Activated naive CD8-positive, alpha-beta T cell treated with anti-CD3 and anti-CD28 coated beads for 36 hours (primary cell): ENCODE results near the gene SEMA4B. TPM values are rescaled to one million over a fixed set of nuclear protein-coding genes. Genes with fewer than 3 reads are reported as not detected.
"Not testable (repeated sequence)": the region's sequence is repeated elsewhere in the genome, so short reads cannot be mapped to it uniquely, and the experiment has no call there.

Experiments used
- DNase-seq: peaks from one replicate; pipeline ENCODE4 v3.0.0; 2021
- H3K27ac Mint-ChIP-seq: one replicate; pipeline ENCODE4 v1.8.0; 2022; ENCODE audit warnings: mild to moderate bottlenecking, moderate library complexity, mixed read lengths
- H3K27me3 Mint-ChIP-seq: one replicate; pipeline ENCODE4 v1.8.0; 2022; ENCODE audit warnings: mild to moderate bottlenecking, mixed read lengths
- H3K36me3 Mint-ChIP-seq: one replicate; pipeline ENCODE4 v1.8.0; 2021; ENCODE audit warnings: mild to moderate bottlenecking, mixed read lengths
- H3K4me1 Mint-ChIP-seq: one replicate; pipeline ENCODE4 v1.8.0; 2021; ENCODE audit warnings: mixed read lengths
- H3K4me3 Mint-ChIP-seq: one replicate; pipeline ENCODE4 v1.8.0; 2022; ENCODE audit warnings: mild to moderate bottlenecking, moderate library complexity, mixed read lengths
- H3K9me3 Mint-ChIP-seq: one replicate; pipeline ENCODE4 v1.8.0; 2022; ENCODE audit warnings: mixed read lengths
- total RNA-seq, 2 experiments: library from RNA; stranded (reverse); gene quantifications; one replicate each; pipeline ENCODE4 v1.2.3, GENCODE V29; 2021

Gene SEMA4B
- total RNA-seq, 2 experiments from 2014 or later, result 3.0 to 4.1 TPM

- Mint-ChIP-seq H3K4me3 (no peak overlapping the region), H3K36me3 (no peaks in the 10 kb centered on the region), H3K9me3 (no peaks in the 10 kb centered on the region), H3K27me3 (no peaks in the 10 kb centered on the region), H3K27ac (no peak overlapping the region), H3K4me1 (peaks cover 5% of the 10 kb centered on the region)
- DNase-seq, result no peak
These were observed 34.0 kb upstream of the SEMA4B start for GRCh38 chr15:90167121-90167520.

DNA sequence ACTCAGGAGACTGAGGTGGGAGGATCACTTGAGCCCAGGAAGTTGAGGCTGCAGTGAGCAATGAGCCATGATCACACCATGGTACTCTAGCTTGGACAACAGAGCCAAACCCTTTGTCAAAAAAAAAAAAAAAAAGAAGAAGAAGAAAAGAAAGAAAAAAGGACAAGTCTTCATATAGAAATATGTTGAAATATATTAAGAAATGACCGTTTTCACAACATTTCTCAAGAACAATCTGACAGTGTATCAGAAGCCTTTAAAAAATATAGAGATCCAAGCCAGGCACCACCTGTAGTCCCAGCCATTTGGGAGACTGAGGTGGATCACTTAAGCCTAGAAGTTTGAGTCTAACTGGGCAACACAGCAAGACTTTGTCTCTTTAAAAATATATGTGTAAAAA lies 29.5 kb upstream of the SEMA4B start:
- Mint-ChIP-seq H3K4me3 (no peak overlapping the region), H3K27ac (no peak overlapping the region), H3K36me3 (no peaks in the 10 kb centered on the region), H3K27me3 (no peaks in the 10 kb centered on the region), H3K4me1 (no peaks in the 10 kb centered on the region), H3K9me3 (no peaks in the 10 kb centered on the region)
- no peak for DNase-seq

- H3K36me3 Mint-ChIP-seq, result no peaks in the 10 kb centered on the region
- no peaks in the 10 kb centered on the region for H3K9me3 Mint-ChIP-seq
- no peak overlapping the region for H3K27ac Mint-ChIP-seq
- DNase-seq, result no peak
- H3K4me3 Mint-ChIP-seq, result no peak overlapping the region
- no peaks in the 10 kb centered on the region for H3K27me3 Mint-ChIP-seq
- H3K4me1 Mint-ChIP-seq, result no peaks in the 10 kb centered on the region
These were observed 27.8 kb upstream of the SEMA4B start for GRCh38 chr15:90173372-90173771.

- Mint-ChIP-seq H3K27ac (no peak overlapping the region), H3K27me3 (no peaks in the 10 kb centered on the region)
- no peak for DNase-seq
These were observed 26.8 kb upstream of the SEMA4B start for GRCh38 chr15:90174140-90174875.

DNA sequence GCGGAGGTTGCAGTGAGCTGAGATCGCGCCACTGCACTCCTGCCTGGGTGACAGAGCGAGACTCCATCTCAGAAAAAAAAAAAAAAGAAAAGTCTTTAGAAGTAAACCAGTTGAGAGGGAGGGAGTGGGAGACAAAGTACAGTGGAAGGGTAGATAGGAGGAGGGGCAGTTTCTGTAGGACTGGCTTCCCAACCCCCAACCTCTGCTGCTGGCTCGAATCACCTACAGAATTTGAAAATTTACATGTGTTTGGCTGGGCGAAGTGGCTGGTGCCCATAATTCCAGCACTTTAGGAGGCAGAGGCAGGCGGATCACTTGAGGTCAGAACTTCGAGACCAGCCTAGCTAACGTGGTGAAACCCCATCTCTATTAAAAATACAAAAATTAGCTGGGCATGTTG lies 24.1 kb upstream of the SEMA4B start:
- Mint-ChIP-seq H3K4me1 (no peaks in the 10 kb centered on the region), H3K9me3 (no peaks in the 10 kb centered on the region), H3K4me3 (no peak overlapping the region), H3K27me3 (no peaks in the 10 kb centered on the region), H3K36me3 (no peaks in the 10 kb centered on the region), H3K27ac (no peak overlapping the region)
- DNase-seq, result no peak

More at GRCh38 chr15:90174140-90174875, 26.8 kb upstream of the SEMA4B start:
- Mint-ChIP-seq H3K36me3 (no peaks in the 10 kb centered on the region), H3K4me1 (no peaks in the 10 kb centered on the region), H3K4me3 (no peak overlapping the region), H3K9me3 (no peaks in the 10 kb centered on the region)

- no peaks in the 10 kb centered on the region for H3K27me3 Mint-ChIP-seq
- no peak overlapping the region for H3K4me3 Mint-ChIP-seq
- no peaks in the 10 kb centered on the region for H3K4me1 Mint-ChIP-seq
- no peak for DNase-seq
- H3K9me3 Mint-ChIP-seq, result no peaks in the 10 kb centered on the region
- H3K27ac Mint-ChIP-seq, result no peak overlapping the region
- H3K36me3 Mint-ChIP-seq, result no peaks in the 10 kb centered on the region
These were observed 22.4 kb upstream of the SEMA4B start for GRCh38 chr15:90178468-90179435.

DNA sequence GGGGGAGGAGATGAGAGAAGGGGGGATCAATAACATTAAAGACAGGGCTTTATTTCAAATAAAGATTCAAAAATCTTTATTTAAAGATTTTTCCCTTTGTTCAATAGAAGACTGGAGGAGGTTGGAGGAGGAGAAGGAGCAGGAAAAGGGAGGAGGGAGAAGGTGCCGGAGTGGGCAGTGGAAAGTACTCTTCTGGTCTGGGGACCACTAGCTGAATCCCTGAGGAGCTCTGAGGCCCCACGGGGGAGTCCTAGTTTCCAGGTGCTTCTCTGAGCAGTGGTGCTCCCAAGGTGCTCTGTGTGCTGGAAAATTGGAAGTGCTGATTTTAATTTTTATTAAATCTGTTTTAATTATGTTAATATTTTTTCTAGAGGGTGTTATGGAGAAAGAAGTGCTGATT lies 19.4 kb upstream of the SEMA4B start:
- no peaks in the 10 kb centered on the region for H3K9me3 Mint-ChIP-seq
- peaks cover 7% of the 10 kb centered on the region for H3K4me1 Mint-ChIP-seq

GRCh38 chr15:90184119-90184785 lies 16.9 kb upstream of the SEMA4B start:
- DNase-seq, result no peak
- Mint-ChIP-seq H3K27me3 (no peaks in the 10 kb centered on the region), H3K9me3 (no peaks in the 10 kb centered on the region), H3K4me3 (peak overlapping the region; percentile 63), H3K36me3 (no peaks in the 10 kb centered on the region), H3K4me1 (peaks cover 7% of the 10 kb centered on the region), H3K27ac (no peak overlapping the region)

More for the DNA sequence above, 19.4 kb upstream of the SEMA4B start:
- Mint-ChIP-seq H3K27ac (peak overlapping the region; percentile 29), H3K36me3 (no peaks in the 10 kb centered on the region), H3K4me3 (no peak overlapping the region), H3K27me3 (no peaks in the 10 kb centered on the region)
- DNase-seq, result no peak

- peak; percentile 57 for DNase-seq
- H3K4me3 Mint-ChIP-seq, result peak overlapping the region; percentile 75
- H3K27ac Mint-ChIP-seq, result peak overlapping the region; percentile 25
- H3K36me3 Mint-ChIP-seq, result no peaks in the 10 kb centered on the region
- H3K4me1 Mint-ChIP-seq, result peaks cover 7% of the 10 kb centered on the region
- no peaks in the 10 kb centered on the region for H3K9me3 Mint-ChIP-seq
- H3K27me3 Mint-ChIP-seq, result no peaks in the 10 kb centered on the region
These were observed 16.1 kb upstream of the SEMA4B start for GRCh38 chr15:90184786-90185704.

- no peak for DNase-seq
- no peaks in the 10 kb centered on the region for H3K9me3 Mint-ChIP-seq
- no peak overlapping the region for H3K4me3 Mint-ChIP-seq
- H3K27ac Mint-ChIP-seq, result no peak overlapping the region
- peaks cover 16% of the 10 kb centered on the region for H3K4me1 Mint-ChIP-seq
- no peaks in the 10 kb centered on the region for H3K36me3 Mint-ChIP-seq
- no peaks in the 10 kb centered on the region for H3K27me3 Mint-ChIP-seq
These were observed 13.8 kb upstream of the SEMA4B start for GRCh38 chr15:90187257-90187868.

DNA sequence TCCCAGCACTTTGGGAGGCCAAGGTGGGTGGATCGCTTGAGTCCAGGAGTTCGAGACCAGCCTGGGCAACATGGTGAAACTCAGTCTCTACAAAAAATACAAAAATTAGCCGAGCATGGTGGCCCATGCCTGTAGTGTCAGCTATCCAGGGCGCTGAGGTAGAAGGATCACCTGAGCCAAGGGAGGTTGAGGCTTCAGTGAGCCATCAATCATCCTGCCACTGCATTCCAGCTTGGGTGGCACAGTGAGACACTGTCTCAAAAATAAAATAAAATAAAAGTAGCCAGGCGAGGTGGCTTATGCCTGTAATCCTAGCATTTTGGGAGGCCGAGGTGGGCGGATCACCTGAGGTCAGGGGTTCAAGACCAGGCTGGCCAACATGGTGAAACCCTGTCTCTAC lies 13.1 kb upstream of the SEMA4B start:
- H3K36me3 Mint-ChIP-seq, H3K4me3 Mint-ChIP-seq, H3K27me3 Mint-ChIP-seq, H3K27ac Mint-ChIP-seq, H3K9me3 Mint-ChIP-seq, DNase-seq: not testable (repeated sequence)
- peaks cover 21% of the 10 kb centered on the region for H3K4me1 Mint-ChIP-seq

GRCh38 chr15:90188914-90189748 lies 12.0 kb upstream of the SEMA4B start:
- no peak overlapping the region for H3K27ac Mint-ChIP-seq
- no peaks in the 10 kb centered on the region for H3K9me3 Mint-ChIP-seq
- DNase-seq, result no peak
- H3K4me1 Mint-ChIP-seq, result peaks cover 27% of the 10 kb centered on the region
- no peak overlapping the region for H3K4me3 Mint-ChIP-seq
- H3K36me3 Mint-ChIP-seq, result no peaks in the 10 kb centered on the region
- no peaks in the 10 kb centered on the region for H3K27me3 Mint-ChIP-seq

DNA sequence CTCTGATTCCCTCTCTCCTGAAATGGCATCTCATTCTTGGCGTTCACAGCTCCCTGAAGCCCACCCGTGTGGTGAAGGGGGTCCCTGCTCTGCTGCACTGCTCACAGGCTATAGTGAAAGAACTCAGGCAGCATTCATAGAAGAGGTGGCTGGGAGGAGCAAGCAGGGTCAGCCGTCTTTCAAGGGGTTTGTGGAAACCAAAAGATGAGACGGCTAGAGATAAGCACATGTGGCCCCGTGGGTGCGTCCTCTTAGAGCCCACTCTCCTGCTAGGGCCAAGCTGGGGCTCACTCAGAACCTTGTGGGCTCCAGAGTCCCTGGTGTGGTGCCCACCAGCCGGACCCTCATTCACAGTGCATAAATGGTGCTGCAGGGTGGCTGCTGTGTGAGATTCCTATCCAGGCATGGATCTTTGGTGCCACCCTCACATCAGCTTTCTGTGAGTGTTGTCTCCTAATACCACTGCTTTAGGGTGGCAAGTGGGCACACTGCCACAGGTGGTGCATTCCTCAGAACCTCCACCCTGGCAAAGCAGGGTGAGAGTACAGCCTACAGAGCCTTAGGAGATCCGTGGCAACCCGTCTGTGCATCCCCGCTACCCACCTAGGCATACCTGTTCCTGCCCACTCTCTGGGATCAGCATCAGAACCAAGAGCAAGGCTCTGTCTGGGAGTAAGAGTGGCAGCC lies 11.2 kb upstream of the SEMA4B start:
- Mint-ChIP-seq H3K4me3 (no peak overlapping the region), H3K9me3 (no peaks in the 10 kb centered on the region), H3K36me3 (no peaks in the 10 kb centered on the region), H3K27ac (no peak overlapping the region), H3K4me1 (peaks cover 24% of the 10 kb centered on the region), H3K27me3 (no peaks in the 10 kb centered on the region)
- DNase-seq, result no peak
